Upper lobe of left lung (tissue), 6 donors: ENCODE results near the gene VPS41. TPM values are rescaled to one million over a fixed set of nuclear protein-coding genes. Genes with fewer than 3 reads are reported as not detected.
"Not testable (repeated sequence)": the region's sequence is repeated elsewhere in the genome, so short reads cannot be mapped to it uniquely, and the experiment has no call there.

Source experiments
- ATAC-seq, 2 donors: fragments of 200-7000 bp; cut with Tn5 transposase; one replicate each; pipeline ENCODE4 v1.9.1; 2022; ENCODE audit warnings: mild to moderate bottlenecking in 2 of 2, moderate library complexity in 2 of 2; ENCODE audit not compliant: low FRiP score in 2 of 2
- DNase-seq, 2 donors: peaks; one replicate each; pipeline ENCODE4 v3.0.0-alpha.2; 2019 to 2020
- H3K27ac ChIP-seq, 4 donors: fragments of 200-600 bp; sonication (generic); one replicate each; pipeline ENCODE4 v1.5.1; 2016 to 2019
- H3K27me3 ChIP-seq, 4 donors: fragments of 200-600 bp; sonication (generic); one replicate each; pipeline ENCODE4 v1.5.1; 2017 to 2019
- H3K36me3 ChIP-seq, 4 donors: fragments of 200-600 bp; sonication (generic); one replicate each; pipeline ENCODE4 v1.5.1; 2016 to 2019
- H3K4me1 ChIP-seq, 4 donors: fragments of 200-600 bp; sonication (generic); one replicate each; pipeline ENCODE4 v1.5.1; 2018 to 2019
- H3K4me3 ChIP-seq, 4 donors: fragments of 200-600 bp; sonication (generic); one replicate each; pipeline ENCODE4 v1.5.1; 2017 to 2019; ENCODE audit warnings: mild to moderate bottlenecking in 2 of 4, moderate library complexity in 1 of 4
- H3K9me3 ChIP-seq, 4 donors: fragments of 200-600 bp; sonication (generic); one replicate each; pipeline ENCODE4 v1.5.1; 2018 to 2019
- CTCF ChIP-seq, 6 experiments: fragments of 450-650 bp in 4 of 6; fragments of 200-600 bp in 2 of 6; sonication (generic) in 2 of 6; IDR thresholded peaks; one replicate each; pipeline ENCODE4 v1.5.1; 2016 to 2019; ENCODE audit warnings: antibody characterized with exemption in 6 of 6
- EP300 ChIP-seq, 4 donors: sonication (generic); formaldehyde crosslinking; IDR thresholded peaks; one replicate each; pipeline ENCODE4 v1.5.1; 2017; ENCODE audit warnings: antibody characterized with exemption in 4 of 4, control low read depth in 2 of 4
- POLR2A ChIP-seq, 4 donors: fragments of 450-650 bp; IDR thresholded peaks; one replicate each; pipeline ENCODE4 v1.5.1; 2016 to 2017; ENCODE audit warnings: antibody characterized with exemption in 4 of 4, mild to moderate bottlenecking in 2 of 4
- POLR2AphosphoS5 ChIP-seq, 2 donors: sonication (generic); formaldehyde crosslinking; IDR thresholded peaks; one replicate each; pipeline ENCODE4 v1.5.1; 2017; ENCODE audit warnings: antibody characterized with exemption in 2 of 2
- WGBS, 2 donors: methylation state at CpG; one replicate each; pipeline ENCODE4 v1.1.5; 2017 to 2018; 5-methylcytosine and 5-hydroxymethylcytosine counted together
- total RNA-seq, 6 donors: library from RNA; depleted of rRNA in 4 of 6; stranded (reverse); fragments of >200 nt in 4 of 6; gene quantifications; one replicate each; pipeline versions ENCODE4 v1.1.0 to v1.2.1, GENCODE V29; 2016 to 2021
- donor health status: DM: no; HTN: no; CAD: no; lungs with moderate emphysema.
- donor health status: DM: no; HTN: yes; CAD: no; lungs with severe emphysema.

Gene VPS41
- total RNA-seq, 6 donors from 2014 or later = 32.1 to 96.4 (median 48.4) TPM

DNA sequence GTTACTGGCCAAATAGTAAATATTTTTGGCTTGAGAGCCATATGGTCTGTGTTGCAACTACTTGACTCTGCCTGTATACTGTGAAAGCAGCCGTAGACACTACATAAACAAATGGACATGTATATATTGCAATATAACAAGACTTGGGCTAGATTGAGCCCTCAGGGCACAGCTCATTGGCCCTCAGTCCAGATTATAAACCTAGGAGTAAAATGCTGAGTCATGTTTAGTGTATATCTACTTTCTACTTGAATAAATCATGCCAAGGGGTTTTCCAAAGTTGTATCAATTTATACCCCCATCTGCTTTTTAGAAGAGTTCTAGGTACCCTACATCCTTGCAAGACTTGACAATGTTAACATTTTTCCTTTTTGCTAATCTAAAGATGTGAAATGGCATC is 41.3 kb upstream of the VPS41 start:
- no peak for ATAC-seq

GRCh38 chr7:38947541-38947940 is 38.5 kb upstream of the VPS41 start:
- H3K4me1 ChIP-seq, ATAC-seq, H3K27me3 ChIP-seq, H3K27ac ChIP-seq, DNase-seq, H3K36me3 ChIP-seq, H3K9me3 ChIP-seq, H3K4me3 ChIP-seq: not testable (repeated sequence)
- WGBS, 2 donors = 81 to 90% methylated on average over 4 of the region's 4 CpGs

More for the DNA sequence above, 41.3 kb upstream of the VPS41 start:
- H3K36me3 ChIP-seq = no peaks in the 10 kb centered on the region
- 40 to 59% methylated on average over 1 of the region's 1 CpG for WGBS, 2 donors
- no peak overlapping the region for H3K27ac ChIP-seq
- H3K4me1 ChIP-seq = no peaks in the 10 kb centered on the region
- no peak for TF ChIP-seq CTCF (IDR thresholded peaks at IDR 0.05)
- H3K4me3 ChIP-seq = no peak overlapping the region
- no peak for DNase-seq
- H3K27me3 ChIP-seq = no peaks in the 10 kb centered on the region
- H3K9me3 ChIP-seq = no peaks in the 10 kb centered on the region

DNA sequence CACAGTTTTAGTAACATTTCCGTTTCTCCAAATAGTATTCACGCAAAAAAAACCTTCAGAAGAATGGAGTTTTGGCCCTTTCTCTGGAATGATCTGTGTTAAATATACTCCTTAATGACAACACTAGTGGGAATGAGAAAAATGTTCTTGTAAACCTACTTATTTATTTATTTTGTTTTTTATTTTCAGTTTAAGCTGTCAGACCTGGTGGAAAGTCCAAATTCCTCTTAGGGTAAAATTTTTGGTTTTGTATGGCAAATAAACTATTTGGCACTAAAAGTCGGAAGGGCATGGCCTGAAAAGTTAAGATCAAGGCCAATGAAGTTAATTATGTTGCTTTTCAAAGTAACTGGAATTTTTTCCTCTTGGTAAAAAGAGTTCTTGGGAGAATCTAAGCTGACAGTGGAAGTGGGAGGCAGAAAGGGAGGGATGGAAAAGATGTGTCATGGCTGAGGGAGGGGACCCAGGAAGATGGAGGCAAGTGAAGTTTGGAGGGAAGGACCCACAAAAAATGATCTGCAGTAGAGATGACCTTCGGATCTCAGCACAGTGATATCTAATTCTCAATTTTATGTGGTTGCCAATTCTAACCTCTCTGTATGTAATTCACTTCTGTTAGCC is 33.5 kb upstream of the VPS41 start:
- ATAC-seq = no peak
- 85 to 89% methylated on average over 4 of the region's 4 CpGs for WGBS, 2 donors
- H3K27me3 ChIP-seq = no peaks in the 10 kb centered on the region
- no peaks in the 10 kb centered on the region for H3K4me1 ChIP-seq
- H3K4me3 ChIP-seq = no peak overlapping the region
- no peaks in the 10 kb centered on the region for H3K9me3 ChIP-seq
- TF ChIP-seq POLR2AphosphoS5 (IDR thresholded peaks at IDR 0.05) (no peak), EP300 (IDR thresholded peaks at IDR 0.05) (no peak), POLR2A (IDR thresholded peaks at IDR 0.05) (no peak), CTCF (IDR thresholded peaks at IDR 0.05) (no peak)
- H3K27ac ChIP-seq = no peak overlapping the region
- H3K36me3 ChIP-seq = no peaks in the 10 kb centered on the region
- DNase-seq = no peak

- H3K4me3 ChIP-seq = no peak overlapping the region
- no peak overlapping the region for H3K27ac ChIP-seq
- DNase-seq = no peak
- H3K9me3 ChIP-seq = no peaks in the 10 kb centered on the region
- ATAC-seq = no peak
- TF ChIP-seq POLR2A (IDR thresholded peaks at IDR 0.05) = no peak
- no peak for TF ChIP-seq POLR2AphosphoS5 (IDR thresholded peaks at IDR 0.05)
- TF ChIP-seq EP300 (IDR thresholded peaks at IDR 0.05) = no peak
- no peaks in the 10 kb centered on the region for H3K27me3 ChIP-seq
- H3K4me1 ChIP-seq = no peaks in the 10 kb centered on the region
- 86 to 90% methylated on average over 3 of the region's 3 CpGs for WGBS, 2 donors
- H3K36me3 ChIP-seq = no peaks in the 10 kb centered on the region
Measured at GRCh38 chr7:38940774-38941173, 31.8 kb upstream of the VPS41 start.

- DNase-seq (no peak), ATAC-seq (no peak)
- Histone ChIP-seq H3K4me3 (no peak overlapping the region), H3K4me1 (no peaks in the 10 kb centered on the region), H3K27ac (no peak overlapping the region), H3K36me3 (no peaks in the 10 kb centered on the region), H3K9me3 (no peaks in the 10 kb centered on the region), H3K27me3 (no peaks in the 10 kb centered on the region)
- WGBS, 2 donors = 61 to 73% methylated on average over 4 of the region's 4 CpGs
- TF ChIP-seq POLR2AphosphoS5 (IDR thresholded peaks at IDR 0.05) (no peak), CTCF (IDR thresholded peaks at IDR 0.05) (no peak), EP300 (IDR thresholded peaks at IDR 0.05) (no peak), POLR2A (IDR thresholded peaks at IDR 0.05) (no peak)
Measured at GRCh38 chr7:38938589-38938988, 29.6 kb upstream of the VPS41 start.

DNA sequence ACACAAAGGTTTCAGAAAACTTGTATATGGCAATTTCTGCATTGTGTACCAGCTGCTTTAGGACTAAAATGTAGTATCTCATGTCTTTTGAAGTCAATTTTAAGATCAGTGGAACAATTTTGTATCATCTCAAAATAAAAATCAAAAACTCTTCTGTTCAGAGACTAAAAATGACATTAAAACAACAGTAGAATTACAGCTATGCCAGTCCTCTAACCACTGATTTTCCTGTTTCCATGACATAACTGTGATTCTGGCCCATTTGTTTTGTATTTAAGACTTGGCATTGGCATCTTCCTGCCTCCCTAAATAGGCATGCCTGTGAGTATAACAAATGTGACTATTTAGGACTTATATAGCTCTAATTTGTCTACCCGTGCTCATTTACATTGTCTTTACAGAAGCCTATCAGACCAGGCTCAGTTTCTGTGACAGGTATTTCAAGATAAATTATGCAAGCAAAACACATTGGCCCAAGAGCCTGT is 29.1 kb upstream of the VPS41 start:
- H3K4me1 ChIP-seq = no peaks in the 10 kb centered on the region
- 50 to 59% methylated on average over 1 of the region's 1 CpG for WGBS, 2 donors
- H3K9me3 ChIP-seq = no peaks in the 10 kb centered on the region
- ATAC-seq (no peak), DNase-seq (no peak)
- H3K27me3 ChIP-seq = no peaks in the 10 kb centered on the region
- H3K4me3 ChIP-seq = no peak overlapping the region
- TF ChIP-seq POLR2A (IDR thresholded peaks at IDR 0.05) = no peak
- no peak for TF ChIP-seq CTCF (IDR thresholded peaks at IDR 0.05)
- H3K27ac ChIP-seq = no peak overlapping the region
- no peaks in the 10 kb centered on the region for H3K36me3 ChIP-seq
